GM21619 (cell line): ENCODE data around the gene ZP1.

Experiments used
- ATAC-seq: cut with Tn5 transposase; IDR thresholded peaks from one replicate; pipeline ENCODE4 v1.9.1; 2021; ENCODE audit not compliant: unreplicated experiment

The ZP1 gene

DNA sequence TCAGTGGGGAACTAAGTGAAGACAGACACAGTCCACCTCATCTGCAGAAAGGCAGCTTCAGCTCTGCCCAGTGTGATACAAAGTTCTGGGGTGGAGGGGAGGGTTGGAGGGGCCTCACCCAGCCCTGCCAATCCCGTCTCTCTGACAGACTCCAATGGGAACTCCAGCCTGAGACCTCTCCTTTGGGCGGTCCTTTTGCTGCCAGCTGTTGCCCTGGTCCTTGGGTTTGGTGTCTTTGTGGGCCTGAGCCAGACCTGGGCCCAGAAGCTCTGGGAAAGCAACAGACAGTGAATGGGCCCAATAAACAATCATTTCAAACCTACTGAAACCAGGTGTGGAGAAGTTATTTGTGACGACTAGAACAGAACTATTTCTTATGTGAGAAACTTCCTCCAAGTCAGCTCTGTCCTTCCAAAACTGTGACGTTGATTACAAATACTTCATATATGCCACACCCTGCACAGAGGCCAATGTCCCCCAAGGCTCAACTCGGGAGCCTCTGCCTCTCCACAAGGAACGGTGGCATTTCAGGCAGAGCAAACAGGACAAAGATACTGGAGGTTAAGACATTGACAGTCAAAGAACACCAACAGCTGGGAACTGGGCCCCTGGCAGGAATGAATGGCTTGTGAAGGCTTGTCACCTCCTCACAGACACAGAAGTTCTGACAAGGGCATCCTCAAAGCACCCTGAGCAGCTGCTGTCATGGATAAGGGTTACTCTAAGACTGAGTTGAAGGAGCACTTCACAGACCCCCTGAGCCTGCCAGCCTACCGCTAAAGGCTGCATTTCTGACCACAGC, 8.2 kb downstream of the ZP1 start:
- no peak for ATAC-seq

DNA sequence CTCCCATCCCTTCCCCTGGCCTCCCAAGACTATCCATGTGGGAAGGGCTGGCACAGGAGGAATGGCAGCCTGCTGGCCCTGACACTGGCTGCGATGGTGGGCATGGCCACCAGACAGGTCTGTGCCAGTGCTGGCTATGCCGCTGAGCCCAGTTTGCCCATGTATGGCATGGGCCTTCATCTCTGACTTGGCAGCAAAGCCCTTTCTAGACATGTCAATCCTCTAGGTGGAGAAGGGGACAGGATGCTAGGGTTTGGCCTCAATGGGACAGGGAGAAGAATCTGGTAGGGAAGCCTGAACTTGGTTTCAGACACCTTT, 8.8 kb downstream of the ZP1 start:
- no peak for ATAC-seq

DNA sequence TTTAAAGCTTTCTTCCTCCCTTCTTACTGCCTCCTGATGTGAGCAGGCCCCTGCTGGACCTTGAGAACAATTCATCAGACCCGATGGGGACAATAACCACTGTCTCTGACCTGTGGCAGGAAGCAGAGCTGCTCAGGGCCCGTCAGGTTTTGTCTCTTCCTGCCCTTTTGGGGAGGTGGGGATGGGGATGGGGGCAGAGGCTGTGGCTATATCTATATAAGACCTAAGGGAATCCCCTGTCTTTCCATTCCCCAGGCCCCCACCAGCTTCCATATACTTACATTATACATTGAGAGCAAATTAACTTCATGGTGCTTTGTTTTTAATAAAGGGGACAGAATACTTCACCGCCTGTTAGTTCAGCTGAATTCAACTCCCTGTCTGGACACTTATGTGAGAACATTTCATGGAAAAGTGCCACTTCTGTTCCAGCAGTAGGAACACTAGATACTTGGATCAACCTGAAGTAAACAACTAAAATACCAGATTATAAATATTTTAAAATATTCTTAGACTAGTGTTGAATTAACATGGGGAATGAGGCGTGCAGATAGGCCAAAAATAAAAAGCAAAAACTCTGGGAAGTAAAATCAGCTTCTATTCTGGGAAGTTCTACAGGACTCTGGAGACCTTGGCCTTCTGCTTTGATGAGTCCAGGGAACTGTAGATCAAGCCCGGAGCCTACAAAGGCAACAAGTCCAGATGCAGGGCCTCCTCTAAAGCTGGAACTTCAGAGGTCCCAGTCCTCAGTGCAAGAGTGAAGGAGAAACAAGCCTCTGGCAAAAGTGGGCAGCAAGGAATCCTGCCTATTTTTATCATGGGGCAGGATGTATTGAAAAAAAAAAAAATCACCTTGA, 11.1 kb downstream of the ZP1 start:
- no peak for ATAC-seq

DNA sequence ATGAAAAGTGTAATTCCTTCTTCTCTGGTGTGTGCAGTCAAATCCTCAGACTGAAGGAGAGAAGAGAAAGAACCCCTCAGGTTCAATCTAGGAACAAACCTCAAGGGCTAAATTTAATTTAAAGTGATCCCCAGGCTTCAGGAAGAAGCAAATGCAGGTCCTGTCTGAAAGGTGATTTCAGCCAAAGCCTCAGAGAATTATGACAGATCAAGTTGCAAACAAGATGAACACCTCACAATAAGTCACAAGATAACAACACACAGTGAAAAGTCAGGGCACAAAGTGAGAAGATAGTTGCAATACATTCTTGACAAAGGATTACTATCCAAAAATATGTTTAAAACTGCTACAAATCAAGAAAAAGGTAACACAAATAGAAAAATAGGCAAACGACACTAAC, 11.8 kb downstream of the ZP1 start:
- ATAC-seq: no peak

DNA sequence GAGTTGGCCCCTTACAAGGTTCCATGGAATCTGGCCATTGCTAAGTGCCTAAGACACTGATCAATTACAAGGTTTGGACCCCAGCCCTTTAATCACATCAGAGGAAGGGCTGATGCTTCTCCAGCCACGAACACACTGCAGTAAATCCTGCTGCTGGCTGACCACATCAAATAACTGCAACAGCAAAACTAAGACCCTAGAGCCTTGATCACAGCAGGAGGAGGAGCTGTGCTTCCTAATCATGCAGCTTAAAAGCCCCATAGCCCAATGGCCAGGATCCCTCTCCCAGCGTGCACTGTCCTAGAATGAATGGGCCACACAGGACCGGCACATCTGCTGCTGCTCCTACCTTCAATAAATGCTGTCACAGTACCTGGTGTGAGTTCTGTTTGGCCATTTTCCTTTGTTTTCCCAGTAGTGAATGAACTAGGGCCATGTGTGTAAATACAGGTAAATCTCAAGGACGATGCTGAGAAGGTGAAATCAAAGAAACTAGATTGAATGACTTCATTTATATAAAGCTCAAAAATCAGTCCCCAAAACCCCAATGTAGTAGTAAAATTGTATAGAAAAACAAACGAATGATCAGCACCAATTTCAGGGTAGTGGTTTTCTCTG, 12.7 kb downstream of the ZP1 start:
- ATAC-seq: no peak

DNA sequence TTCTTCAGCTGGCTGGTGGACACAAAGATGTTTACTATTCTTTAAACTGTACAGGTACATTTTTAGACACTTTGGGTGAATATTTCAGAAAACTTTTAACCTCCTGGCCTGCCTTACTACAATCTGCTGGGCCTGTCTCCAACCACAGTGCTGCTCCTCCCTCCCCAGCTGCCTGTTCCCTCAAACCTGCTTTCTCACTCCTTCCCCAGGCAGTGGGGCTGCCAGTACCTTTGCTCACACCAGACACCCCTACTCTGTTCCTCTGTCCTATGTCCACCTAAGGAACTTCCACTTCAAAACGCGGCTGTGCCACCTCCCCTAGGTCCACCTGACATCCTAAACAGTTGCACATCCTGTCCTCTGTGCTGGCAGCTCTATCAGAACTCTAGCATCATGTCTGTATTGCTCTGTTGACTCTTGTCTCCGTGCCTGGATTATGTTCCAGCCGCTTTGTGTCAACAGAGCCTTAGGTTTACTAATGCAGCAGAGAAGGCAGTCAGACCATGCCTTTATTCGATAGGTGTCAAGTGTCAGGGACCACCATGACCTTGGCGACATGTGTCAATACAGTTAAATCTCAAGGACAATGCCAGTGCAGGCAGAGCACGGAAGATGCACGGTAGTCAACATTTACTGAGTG, 13.4 kb downstream of the ZP1 start:
- ATAC-seq: no peak

DNA sequence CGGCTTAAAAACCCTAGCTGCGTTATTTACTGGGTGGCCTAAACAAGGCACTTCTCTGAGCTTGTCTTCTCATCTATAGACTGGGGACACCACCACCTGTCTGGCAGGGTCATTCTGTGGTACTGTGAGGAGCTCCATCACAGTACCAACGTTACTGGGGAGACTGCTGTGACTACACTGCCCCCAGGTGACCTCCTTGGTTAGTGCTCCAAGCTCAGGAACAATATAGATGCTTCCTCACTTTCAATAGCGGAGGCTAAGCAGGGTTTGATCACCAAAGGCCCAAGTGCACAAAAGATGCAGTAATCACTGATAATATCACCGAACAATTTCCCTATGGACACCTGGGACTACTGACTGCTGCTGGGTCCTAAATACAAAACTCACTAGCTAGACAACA, 20.2 kb downstream of the ZP1 start:
- no peak for ATAC-seq

DNA sequence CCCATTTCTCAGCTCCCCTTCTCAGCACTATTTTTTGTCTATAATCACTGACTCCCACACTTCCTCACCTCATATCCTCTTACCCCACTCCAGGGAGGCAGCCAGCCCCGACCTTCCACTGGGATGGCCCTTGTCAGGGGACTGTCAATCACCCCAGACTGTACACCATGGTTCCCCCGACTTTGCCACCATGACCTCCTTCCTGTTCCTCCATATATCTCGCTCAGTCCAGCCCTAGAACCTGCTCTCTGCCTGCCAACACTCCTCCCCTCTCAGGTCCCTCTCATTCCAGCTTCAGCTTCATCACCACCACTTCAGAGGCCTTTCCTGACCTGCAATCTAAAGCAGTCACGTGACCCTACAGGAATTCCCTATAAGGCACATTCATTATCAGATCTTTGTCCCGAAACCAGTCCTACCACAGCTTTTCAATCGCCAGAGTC, 22.5 kb downstream of the ZP1 start:
- no peak for ATAC-seq

DNA sequence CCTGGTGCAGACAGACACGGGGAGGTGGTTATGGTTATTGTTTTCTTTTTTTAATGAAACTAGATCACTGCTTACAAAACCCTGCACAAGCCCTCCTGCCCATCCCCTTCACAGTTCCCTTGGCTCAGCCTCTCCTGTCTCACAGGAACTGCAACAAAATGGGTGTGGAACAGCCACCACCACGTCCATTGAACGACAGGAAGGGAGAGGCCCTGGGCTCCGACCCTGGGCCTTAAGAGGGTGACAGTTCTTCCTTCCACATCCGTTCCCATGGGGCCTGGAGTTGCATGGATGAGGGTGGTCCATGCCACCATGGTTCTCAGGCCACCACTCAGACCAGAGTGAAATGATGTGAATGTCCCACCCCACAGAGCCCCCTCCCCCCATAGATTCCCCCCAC, 23.4 kb downstream of the ZP1 start:
- ATAC-seq: no peak

DNA sequence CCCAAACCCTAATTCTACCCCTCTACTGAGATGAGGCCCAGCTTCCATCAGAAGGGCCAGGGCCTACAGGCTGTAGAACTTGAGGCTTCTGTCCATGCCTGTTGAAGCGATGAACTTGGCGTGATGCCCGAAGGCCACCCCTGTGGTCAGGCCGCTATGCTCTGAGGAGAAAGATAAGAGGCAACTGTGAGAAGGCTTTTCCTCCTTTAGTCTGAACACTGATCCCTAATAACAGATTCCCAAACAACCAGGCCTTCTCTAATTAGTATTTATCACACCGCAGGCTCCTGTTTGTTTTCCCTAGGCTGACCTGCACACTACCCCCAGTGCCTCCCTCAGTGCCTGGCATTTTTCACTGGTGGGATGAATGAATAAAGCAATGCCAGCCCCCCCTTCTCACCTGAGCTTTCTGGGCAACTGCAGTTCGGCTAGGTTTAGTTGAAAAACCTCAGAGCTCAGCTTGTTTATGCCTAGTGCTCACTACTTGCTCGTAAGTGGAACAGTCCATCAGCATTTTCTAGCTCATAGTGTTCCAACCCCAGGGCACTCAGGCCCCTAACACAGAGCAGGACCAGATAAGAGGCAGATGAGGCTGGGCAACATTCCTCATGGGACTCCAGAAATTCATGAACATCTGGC, 23.9 kb downstream of the ZP1 start:
- ATAC-seq: no peak

DNA sequence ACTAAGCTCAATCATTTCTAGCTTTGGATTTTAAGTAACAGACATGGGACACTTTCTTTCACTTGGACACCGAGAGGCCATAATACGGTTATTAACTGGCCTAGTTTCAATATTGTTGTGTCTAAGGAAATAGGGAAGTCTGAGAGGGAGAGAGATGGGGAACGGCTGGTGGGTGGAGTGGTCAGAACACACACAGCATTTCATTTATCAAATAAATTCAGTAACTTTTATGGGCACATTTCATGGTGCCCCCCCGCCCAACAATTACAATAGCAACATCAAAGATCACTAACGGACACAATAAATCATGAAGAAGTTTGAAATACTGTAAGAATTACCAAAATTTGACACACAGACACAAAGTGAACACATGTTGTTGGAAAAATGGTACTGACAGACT, 28.3 kb downstream of the ZP1 start:
- ATAC-seq: no peak

DNA sequence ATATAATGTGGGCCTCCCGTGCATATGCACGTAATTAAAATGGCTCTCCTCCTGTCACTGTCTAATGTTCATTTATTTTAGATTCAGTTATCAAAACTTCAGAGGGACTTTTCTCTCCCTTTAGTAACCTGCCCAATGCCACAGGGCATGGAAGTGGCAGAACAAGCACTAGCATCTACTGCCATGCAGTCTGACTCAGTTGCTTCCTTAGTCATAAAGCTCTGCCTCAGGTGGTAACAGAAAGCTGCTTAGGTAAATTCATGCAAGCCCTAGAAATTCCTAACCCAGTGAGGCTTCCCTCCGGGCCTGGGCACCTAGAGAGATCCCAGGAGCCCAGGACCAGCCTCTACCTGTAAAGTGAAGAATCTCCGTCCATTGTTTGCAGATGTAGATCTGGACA, 30.2 kb downstream of the ZP1 start:
- no peak for ATAC-seq

DNA sequence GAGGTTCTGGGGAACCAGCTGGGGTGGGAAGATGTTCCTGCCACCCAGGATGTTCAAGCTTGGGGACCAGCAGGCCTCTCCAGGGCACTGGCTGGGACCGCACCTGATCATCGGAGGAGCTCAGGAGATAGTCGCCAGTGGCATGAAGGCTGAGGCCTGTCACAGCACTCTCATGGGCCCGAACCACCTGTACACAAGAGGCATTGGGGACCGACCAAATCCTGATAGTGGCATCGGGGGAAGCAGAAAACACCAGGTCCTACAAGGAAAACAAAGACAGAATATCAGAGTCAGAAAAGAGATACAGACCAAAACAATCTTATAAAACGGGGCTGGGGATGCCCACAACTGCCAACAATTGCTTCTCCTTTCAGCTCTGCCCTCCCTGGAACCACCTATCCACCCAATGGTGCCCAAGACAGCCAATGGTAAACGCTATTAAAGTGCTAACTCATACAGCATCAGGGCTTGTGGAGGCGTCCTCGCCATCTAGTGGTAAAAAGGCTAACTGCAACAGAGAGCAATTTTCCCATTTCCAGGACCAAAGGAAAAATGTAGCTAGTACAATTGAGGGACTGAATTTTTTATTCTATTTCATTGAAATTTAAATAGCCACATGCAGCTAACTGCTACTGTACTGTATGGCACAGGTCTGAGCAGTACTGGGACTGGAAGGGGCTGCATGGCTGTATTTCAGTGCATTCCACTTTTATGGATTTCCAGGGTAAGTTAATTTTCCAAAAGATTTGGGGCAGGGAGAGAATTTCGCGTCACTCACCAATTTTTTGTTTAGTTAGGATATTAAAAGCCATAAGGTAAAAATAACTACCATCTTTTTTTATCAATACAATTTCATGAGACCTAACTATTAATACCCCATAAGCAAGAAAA, 31.9 kb downstream of the ZP1 start:
- no peak for ATAC-seq

DNA sequence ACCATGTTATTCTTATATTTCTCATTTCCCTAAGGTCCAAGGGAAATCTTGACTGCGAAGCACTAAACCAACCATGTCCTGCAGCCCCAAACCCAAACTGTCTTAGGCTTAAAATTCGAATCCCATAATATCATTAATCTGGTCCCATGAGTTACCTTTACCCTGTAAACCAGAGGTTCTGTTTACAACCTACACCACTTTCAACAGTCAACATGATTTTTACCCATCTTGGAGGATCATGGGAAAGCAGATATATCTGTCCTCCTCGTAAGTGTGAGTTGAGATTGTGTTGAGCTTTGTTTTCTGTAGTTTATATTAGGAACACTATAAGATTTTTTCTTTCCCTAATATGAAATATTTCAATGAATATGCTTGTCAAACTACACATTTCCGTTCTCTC, 32.6 kb downstream of the ZP1 start:
- ATAC-seq: no peak

DNA sequence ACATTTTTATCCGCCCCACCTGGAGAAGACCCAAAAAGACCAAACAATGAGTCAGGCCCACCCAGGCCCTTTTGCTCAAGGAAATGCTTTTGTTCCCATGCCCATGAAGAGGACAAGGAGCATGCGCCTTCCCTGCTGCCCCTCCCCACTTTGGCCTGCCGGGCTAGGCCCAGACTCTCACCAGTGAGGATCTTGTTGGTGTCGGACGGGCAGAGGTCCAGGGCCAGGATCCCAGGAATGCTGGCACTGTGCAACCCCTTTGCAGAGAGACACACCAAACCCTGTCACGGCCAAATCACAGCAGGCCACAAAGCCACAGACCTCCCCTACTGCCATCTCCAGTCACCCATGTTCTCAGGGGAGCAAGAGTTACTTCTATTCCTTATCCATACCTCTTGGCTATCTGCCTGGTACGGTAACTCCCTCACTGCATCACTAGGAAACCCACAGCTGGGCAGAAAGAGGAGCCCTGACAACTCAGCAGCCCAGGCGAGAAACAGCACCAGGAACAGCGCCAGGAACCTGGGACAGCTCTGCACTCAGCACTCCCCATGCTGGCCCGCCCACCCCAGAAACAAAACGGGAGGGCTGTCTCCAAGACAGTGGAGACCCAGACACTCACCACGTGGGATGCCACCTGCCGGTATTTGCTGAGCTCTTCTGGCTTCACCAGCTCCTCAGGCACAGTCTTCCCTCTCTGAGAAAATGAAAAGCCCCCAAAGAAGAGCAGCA, 33.5 kb downstream of the ZP1 start:
- ATAC-seq: no peak

DNA sequence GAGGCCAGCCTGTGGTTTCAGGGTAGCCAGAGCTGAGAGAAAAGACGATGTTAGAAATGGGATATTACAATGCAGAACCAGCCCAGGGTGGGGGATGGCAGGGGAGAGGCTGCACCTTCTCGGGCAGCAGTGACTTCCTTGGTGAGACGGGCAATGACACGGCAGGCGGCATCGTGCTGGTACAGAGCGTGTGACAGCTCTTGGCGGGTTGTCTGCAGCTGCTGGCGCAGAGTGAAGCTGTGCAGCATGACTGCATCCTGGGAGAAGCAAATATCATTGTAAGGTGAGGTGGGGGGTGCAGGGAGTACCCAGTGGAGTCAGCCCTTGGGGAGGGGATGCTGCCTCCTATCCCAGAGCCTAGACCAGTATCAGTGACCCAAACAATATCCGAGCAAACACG, 35.3 kb downstream of the ZP1 start:
- ATAC-seq: no peak

DNA sequence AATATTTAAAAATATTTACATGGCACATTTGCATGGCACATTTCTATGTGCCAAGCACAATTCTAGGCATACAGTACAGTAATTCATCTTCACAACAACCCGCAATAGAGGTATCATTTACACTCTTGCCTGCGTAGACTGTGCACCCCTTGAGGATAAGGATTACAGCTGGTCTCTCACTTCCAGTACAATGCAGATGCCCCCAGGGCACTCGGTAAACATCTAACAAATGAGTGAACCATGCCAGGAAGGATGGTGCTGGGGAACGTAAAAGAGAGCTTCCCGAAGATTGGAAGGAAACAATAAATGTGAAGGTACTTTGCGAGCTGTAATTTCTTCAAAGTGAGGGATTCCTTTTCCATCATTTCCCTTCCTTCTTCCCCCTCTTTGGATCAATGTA, 37.7 kb downstream of the ZP1 start:
- no peak for ATAC-seq

DNA sequence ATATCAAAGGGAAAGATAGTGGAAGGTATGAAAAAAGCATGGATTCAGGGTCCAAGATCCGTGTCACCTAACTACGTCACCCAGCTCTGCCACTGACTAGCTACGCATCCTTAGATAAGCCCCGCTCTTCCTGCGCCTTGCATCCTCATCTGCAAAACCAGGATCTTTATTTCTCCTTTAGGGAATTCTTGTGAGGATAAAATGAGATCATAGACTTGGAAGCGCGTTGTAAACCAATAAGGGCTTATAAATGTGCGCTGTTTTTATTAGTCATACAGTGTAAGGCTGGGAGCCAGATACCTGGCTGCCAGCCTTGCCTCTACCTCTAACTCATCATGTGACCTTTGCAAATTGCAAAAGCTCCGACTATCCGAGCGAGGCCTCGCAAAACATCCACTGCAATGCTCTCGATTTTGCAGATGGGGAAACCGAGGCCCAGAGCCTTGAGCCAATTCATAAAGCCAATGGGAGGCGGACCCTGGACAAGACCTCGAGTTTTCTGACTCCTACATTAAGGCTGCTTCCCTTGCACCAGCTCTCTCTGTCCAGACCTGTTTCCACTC, 38.3 kb downstream of the ZP1 start:
- no peak for ATAC-seq
